Measurements from ENCODE around the gene CDH4. TPM values are rescaled to one million over a fixed set of nuclear protein-coding genes. Genes with fewer than 3 reads are reported as not detected.

CDH4 gene
- total and polyA plus RNA-seq, 2 of the 13 experiments (the other 11 are each of a cell fraction or from before 2014, with no cell fraction given), result not detected

DNA sequence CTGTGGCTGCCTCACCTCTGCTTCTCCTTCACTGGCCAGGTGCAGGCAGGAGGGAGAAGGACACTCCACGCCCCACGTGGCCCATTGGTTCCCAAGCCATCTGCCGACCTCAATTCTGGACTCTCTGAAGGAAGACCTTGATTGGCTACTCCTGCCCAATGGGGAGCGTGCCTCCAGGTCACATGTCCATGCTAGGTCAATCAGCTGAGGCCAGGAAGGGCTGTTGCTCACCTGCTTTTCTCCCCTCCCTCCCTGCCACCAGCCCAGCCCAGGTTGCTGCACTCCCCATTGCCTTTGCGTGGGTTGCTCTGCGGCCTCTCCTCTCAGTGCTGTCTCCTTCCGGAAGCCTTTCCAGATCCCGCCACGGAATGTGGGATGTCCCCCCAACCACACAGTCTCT is 21.9 kb upstream of the CDH4 start:
- H3K27me3 ChIP-seq (ENCODE audit: control insufficient read depth in 1 of 2, insufficient read depth in 2 of 2, low read length in 2 of 2), result peaks cover 2 to 22% of the 10 kb centered on the region in 2 experiments; a peak in 2 of 5 replicates
- H3K36me3 ChIP-seq (replicated peaks in 1 of 2; ENCODE audit: control insufficient read depth in 1 of 2, insufficient read depth in 2 of 2, low read length in 2 of 2), result no peaks in the 10 kb centered on the region
- no peaks in the 10 kb centered on the region for H3K79me2 ChIP-seq (ENCODE audit: insufficient read depth, low read length)
- CTCF ChIA-PET (ENCODE audit: low intra/inter-chr PET ratio, low total read pairs), result interaction anchor here (1.2 kb wide), 1 partner anchor 1173 kb away, joined by 3 read pairs; no protein-coding TSS in a partner anchor
- H3K4me2 ChIP-seq (ENCODE audit: low read depth, low read length), result no peak overlapping the region
- no peak overlapping the region for H3K27ac ChIP-seq (ENCODE audit: extremely low read length, insufficient read depth, low read length)
- no TSS peak for BruUV-seq (replicated peaks)
- 45% methylated on average over 9 of the region's 9 CpGs for whole genome bisulfite sequencing (ENCODE audit: low lambda C conversion rate)
- TF ChIP-seq, protein P1, sequence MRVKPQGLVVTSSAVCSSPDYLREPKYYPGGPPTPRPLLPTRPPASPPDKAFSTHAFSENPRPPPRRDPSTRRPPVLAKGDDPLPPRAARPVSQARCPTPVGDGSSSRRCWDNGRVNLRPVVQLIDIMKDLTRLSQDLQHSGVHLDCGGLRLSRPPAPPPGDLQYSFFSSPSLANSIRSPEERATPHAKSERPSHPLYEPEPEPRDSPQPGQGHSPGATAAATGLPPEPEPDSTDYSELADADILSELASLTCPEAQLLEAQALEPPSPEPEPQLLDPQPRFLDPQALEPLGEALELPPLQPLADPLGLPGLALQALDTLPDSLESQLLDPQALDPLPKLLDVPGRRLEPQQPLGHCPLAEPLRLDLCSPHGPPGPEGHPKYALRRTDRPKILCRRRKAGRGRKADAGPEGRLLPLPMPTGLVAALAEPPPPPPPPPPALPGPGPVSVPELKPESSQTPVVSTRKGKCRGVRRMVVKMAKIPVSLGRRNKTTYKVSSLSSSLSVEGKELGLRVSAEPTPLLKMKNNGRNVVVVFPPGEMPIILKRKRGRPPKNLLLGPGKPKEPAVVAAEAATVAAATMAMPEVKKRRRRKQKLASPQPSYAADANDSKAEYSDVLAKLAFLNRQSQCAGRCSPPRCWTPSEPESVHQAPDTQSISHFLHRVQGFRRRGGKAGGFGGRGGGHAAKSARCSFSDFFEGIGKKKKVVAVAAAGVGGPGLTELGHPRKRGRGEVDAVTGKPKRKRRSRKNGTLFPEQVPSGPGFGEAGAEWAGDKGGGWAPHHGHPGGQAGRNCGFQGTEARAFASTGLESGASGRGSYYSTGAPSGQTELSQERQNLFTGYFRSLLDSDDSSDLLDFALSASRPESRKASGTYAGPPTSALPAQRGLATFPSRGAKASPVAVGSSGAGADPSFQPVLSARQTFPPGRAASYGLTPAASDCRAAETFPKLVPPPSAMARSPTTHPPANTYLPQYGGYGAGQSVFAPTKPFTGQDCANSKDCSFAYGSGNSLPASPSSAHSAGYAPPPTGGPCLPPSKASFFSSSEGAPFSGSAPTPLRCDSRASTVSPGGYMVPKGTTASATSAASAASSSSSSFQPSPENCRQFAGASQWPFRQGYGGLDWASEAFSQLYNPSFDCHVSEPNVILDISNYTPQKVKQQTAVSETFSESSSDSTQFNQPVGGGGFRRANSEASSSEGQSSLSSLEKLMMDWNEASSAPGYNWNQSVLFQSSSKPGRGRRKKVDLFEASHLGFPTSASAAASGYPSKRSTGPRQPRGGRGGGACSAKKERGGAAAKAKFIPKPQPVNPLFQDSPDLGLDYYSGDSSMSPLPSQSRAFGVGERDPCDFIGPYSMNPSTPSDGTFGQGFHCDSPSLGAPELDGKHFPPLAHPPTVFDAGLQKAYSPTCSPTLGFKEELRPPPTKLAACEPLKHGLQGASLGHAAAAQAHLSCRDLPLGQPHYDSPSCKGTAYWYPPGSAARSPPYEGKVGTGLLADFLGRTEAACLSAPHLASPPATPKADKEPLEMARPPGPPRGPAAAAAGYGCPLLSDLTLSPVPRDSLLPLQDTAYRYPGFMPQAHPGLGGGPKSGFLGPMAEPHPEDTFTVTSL (CRISPR knock-in tag; IDR thresholded peaks at IDR 0.05; ENCODE audit: borderline replicate concordance), result no peak
- no peak for TF ChIP-seq SETDB1 (CRISPR knock-in tag; IDR thresholded peaks at IDR 0.05; ENCODE audit: borderline replicate concordance)
- TF ChIP-seq ZNF639 (CRISPR knock-in tag; conservative IDR thresholded peaks at IDR 0.05), result no peak
- TF ChIP-seq, protein P2, sequence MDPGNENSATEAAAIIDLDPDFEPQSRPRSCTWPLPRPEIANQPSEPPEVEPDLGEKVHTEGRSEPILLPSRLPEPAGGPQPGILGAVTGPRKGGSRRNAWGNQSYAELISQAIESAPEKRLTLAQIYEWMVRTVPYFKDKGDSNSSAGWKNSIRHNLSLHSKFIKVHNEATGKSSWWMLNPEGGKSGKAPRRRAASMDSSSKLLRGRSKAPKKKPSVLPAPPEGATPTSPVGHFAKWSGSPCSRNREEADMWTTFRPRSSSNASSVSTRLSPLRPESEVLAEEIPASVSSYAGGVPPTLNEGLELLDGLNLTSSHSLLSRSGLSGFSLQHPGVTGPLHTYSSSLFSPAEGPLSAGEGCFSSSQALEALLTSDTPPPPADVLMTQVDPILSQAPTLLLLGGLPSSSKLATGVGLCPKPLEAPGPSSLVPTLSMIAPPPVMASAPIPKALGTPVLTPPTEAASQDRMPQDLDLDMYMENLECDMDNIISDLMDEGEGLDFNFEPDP (CRISPR knock-in tag; conservative IDR thresholded peaks at IDR 0.05), result no peak
- no peak for TF ChIP-seq AHR (CRISPR knock-in tag; IDR thresholded peaks at IDR 0.05)
- TF ChIP-seq SMYD3 (CRISPR knock-in tag; IDR thresholded peaks at IDR 0.05), result no peak
- peaks cover 24% of the 10 kb centered on the region for H3K9me3 ChIP-seq (ENCODE audit: low read length)
- DNase-seq (ENCODE audit: low spot score) (no peak), ATAC-seq (no peak), FAIRE-seq (no peak)
- in situ Hi-C loops (cut with HindIII; ENCODE audit: extremely low pct_ligation_motif_present, low pct_unique_long_range_greater_than_20kb), result no loop called here
- no peaks in the 10 kb centered on the region for H4K20me1 ChIP-seq (ENCODE audit: insufficient read depth, low read length)
- no peak overlapping the region for H3K9ac ChIP-seq (ENCODE audit: insufficient read depth, low read depth, low read length)
- no peaks in the 10 kb centered on the region for H3K4me1 ChIP-seq (ENCODE audit: insufficient read depth, low read length)
- no peak overlapping the region for H3K4me3 ChIP-seq (replicated peaks in 1 of 3; ENCODE audit: insufficient read depth in 1 of 3, low read depth in 2 of 3, low read length in 3 of 3)
- intact Hi-C loops (cut with micrococcal nuclease; ENCODE audit: unreplicated experiment), result loop anchor here (10.0 kb wide), 1 partner anchor 1615 kb away; no protein-coding TSS in a partner anchor
- no peak overlapping the region for H2AFZ ChIP-seq (ENCODE audit: low read length)
- POLR2A ChIA-PET, result no interaction called here

Data from HepG2 (cell line).